Activated naive CD8-positive, alpha-beta T cell (primary cell): ENCODE results near the gene KCNH5.

Experiments used
- H3K27ac Mint-ChIP-seq: one replicate; pipeline ENCODE4 v1.8.0; 2021; ENCODE audit warnings: mixed read lengths
- H3K27me3 Mint-ChIP-seq: one replicate; pipeline ENCODE4 v1.8.0; 2021; ENCODE audit warnings: mixed read lengths
- H3K36me3 Mint-ChIP-seq: one replicate; pipeline ENCODE4 v1.8.0; 2021; ENCODE audit warnings: mixed read lengths
- H3K4me1 Mint-ChIP-seq: one replicate; pipeline ENCODE4 v1.8.0; 2021; ENCODE audit warnings: low read depth, mixed read lengths
- H3K4me3 Mint-ChIP-seq: one replicate; pipeline ENCODE4 v1.8.0; 2021; ENCODE audit warnings: mild to moderate bottlenecking, mixed read lengths
- H3K9me3 Mint-ChIP-seq: one replicate; pipeline ENCODE4 v1.8.0; 2021; ENCODE audit warnings: low read depth, mixed read lengths

Gene KCNH5, protein sequence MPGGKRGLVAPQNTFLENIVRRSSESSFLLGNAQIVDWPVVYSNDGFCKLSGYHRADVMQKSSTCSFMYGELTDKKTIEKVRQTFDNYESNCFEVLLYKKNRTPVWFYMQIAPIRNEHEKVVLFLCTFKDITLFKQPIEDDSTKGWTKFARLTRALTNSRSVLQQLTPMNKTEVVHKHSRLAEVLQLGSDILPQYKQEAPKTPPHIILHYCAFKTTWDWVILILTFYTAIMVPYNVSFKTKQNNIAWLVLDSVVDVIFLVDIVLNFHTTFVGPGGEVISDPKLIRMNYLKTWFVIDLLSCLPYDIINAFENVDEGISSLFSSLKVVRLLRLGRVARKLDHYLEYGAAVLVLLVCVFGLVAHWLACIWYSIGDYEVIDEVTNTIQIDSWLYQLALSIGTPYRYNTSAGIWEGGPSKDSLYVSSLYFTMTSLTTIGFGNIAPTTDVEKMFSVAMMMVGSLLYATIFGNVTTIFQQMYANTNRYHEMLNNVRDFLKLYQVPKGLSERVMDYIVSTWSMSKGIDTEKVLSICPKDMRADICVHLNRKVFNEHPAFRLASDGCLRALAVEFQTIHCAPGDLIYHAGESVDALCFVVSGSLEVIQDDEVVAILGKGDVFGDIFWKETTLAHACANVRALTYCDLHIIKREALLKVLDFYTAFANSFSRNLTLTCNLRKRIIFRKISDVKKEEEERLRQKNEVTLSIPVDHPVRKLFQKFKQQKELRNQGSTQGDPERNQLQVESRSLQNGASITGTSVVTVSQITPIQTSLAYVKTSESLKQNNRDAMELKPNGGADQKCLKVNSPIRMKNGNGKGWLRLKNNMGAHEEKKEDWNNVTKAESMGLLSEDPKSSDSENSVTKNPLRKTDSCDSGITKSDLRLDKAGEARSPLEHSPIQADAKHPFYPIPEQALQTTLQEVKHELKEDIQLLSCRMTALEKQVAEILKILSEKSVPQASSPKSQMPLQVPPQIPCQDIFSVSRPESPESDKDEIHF

DNA sequence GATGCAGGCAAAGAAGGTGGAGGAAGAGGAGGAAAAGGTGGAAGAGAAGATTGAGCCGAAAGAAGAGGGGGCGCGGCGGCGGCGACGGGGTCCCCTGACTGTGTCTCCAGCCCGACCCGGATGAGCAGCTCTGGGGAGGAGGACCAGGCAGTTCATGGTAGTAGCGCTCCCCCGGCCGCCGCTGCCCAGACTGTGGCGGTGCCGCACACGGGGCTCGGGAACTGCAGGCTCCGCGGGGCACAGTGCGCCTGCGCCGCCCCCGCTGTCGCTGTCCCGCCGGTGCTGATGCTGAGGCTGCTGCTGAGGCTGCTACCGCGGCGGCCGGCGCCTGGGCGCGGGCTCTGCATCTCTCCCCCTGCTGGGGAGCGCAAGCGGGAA, at the start of gene KCNH5:
Gene KCNH5 (minus strand): TSS at position 225 of the 378 bp plus-strand sequence. CDS start 272 bp downstream, outside the sequence.
- Mint-ChIP-seq H3K27ac (no peak within 1 kb of the TSS), H3K9me3 (no peaks in the 10 kb centered on the region), H3K4me1 (peaks cover 3% of the 10 kb centered on the region), H3K36me3 (no peaks in the 10 kb centered on the region), H3K4me3 (no peak within 1 kb of the TSS), H3K27me3 (peaks cover 21% of the 10 kb centered on the region)

DNA sequence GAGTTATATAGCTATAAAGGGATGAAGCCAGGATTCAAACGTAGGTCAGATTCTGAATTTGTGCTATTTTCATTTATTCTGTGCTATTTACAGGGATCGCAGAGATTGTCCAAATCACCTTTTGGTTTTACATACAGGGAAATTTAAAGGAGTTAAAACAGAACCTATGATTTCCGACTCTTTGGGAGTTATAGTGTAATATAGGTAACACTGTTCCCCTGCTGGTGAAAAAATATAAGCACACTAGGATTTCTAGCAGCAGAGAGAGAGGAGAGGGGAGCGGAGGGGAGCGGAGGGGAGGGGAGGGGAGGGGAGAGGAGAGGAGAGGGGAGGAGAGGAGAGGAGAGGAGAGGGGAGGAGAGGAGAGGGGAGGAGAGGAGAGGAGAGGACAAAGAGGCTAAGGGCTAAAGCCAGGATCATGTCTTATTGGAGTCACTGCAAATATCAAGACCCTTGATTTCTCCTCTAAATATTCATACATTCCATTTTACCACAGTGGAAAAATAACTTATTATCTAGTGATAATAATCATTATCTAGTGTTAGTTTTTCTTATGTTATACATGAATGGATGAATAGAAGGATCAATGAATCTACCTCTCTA, 46.2 kb upstream of the KCNH5 start:
- Mint-ChIP-seq H3K27ac (no peak overlapping the region), H3K4me1 (no peaks in the 10 kb centered on the region), H3K27me3 (no peaks in the 10 kb centered on the region), H3K4me3 (no peak overlapping the region), H3K36me3 (no peaks in the 10 kb centered on the region), H3K9me3 (peaks cover 5% of the 10 kb centered on the region)

DNA sequence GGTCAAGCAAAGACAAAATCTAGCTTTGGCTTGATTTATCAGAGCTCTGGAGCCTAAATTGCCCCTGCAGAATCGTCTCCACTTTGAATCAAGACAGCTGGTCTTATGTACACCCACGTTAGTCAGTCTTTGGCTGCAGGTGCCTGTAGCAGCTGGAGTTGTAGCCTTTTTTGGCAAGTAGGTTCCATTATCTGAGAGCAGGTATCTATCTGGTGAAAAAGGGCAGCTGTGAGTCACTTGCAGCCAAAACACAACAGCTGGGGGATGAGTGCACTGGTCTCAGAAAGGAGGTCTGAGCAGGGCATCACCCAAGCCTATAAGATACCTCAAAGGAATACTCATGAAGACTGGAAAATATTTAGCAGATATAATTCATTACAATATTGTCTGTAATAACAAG, 43.6 kb upstream of the KCNH5 start:
- H3K36me3 Mint-ChIP-seq = no peaks in the 10 kb centered on the region
- H3K9me3 Mint-ChIP-seq = no peaks in the 10 kb centered on the region
- H3K4me1 Mint-ChIP-seq = no peaks in the 10 kb centered on the region
- no peak overlapping the region for H3K4me3 Mint-ChIP-seq
- H3K27me3 Mint-ChIP-seq = no peaks in the 10 kb centered on the region
- H3K27ac Mint-ChIP-seq = no peak overlapping the region

DNA sequence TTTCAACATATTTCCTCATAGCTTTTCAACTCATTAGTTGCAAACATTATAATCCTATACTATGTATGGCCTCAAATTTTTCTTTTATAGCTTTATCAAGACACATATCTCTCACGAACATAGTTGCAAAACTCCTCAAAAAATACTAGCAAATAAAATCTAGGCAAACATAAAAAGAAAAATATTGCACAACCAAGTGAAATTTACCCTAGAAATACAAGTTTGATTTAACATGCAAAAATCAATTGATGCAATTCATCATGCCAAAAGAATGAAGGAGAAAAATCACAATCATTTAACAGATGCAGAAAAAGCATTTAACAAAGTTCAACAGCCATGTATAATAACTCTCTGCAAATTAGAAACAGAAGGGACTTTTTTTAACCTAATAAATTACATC, 33.3 kb upstream of the KCNH5 start:
- H3K9me3 Mint-ChIP-seq = no peaks in the 10 kb centered on the region
- peaks cover 4% of the 10 kb centered on the region for H3K27me3 Mint-ChIP-seq
- no peak overlapping the region for H3K27ac Mint-ChIP-seq
- H3K4me1 Mint-ChIP-seq = no peaks in the 10 kb centered on the region
- H3K36me3 Mint-ChIP-seq = no peaks in the 10 kb centered on the region
- H3K4me3 Mint-ChIP-seq = no peak overlapping the region

DNA sequence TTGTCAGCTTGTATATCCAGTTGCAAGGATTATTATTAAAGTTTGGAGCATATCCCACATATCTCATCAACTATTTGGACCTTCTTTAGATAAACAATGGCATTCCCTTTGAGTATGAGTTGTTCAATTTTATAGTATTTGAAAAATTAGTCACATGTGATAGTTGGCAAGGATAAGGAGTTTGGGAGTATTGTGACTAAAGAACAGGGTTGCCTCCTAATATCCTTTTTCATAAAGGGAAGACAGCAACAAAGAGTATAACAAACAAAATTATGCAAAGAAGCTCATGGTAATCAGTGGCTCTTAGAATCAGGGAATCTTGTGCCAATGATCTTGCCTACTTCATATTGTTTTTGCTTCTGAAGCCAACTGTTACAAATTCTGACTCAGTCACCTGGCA, 31.2 kb upstream of the KCNH5 start:
- Mint-ChIP-seq H3K27ac (no peak overlapping the region), H3K9me3 (no peaks in the 10 kb centered on the region), H3K4me1 (no peaks in the 10 kb centered on the region), H3K36me3 (no peaks in the 10 kb centered on the region), H3K27me3 (peaks cover 4% of the 10 kb centered on the region), H3K4me3 (no peak overlapping the region)

DNA sequence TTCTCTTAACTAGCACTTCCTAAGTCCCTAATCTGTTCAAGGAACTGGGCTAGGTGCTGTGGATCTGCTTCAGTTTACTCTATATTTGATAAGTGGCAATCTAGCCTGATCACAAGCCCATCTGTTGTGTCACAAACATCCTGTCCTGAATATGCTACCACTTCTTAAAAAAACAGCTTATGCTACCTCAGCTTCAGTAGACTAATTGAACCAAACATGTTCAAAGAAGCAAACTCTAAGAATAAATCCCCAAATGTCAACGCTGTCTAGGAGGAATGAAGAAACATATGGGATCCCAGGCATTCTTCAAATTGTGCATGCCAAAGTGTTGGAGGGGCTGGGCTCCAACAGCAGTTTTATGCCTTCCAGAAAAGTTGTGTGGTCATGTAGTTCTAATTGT, 10.4 kb upstream of the KCNH5 start:
- no peak overlapping the region for H3K27ac Mint-ChIP-seq
- no peaks in the 10 kb centered on the region for H3K36me3 Mint-ChIP-seq
- H3K4me3 Mint-ChIP-seq = no peak overlapping the region
- no peaks in the 10 kb centered on the region for H3K4me1 Mint-ChIP-seq
- H3K27me3 Mint-ChIP-seq = peaks cover 6% of the 10 kb centered on the region
- no peaks in the 10 kb centered on the region for H3K9me3 Mint-ChIP-seq

DNA sequence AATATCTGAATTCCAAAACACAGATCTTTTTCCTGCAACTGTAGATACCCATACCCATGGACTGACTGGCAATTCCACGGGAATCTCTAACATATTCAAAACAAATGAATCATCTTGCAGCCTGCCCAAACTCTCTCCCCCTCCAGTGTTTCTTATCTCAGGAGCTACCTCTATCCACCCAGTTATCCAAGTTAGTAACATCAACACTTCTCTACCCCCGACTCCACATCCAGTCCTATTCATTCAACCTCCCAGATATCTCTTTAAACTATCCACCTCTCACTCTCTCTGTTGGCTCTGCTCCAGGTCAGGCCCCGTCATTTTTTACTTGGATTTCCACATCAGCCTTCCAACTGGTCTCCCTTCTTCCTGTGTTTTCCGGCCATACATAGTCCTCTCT, 6.7 kb upstream of the KCNH5 start:
- Mint-ChIP-seq H3K4me1 (no peaks in the 10 kb centered on the region), H3K9me3 (no peaks in the 10 kb centered on the region), H3K27ac (no peak overlapping the region), H3K27me3 (peaks cover 14% of the 10 kb centered on the region), H3K36me3 (no peaks in the 10 kb centered on the region), H3K4me3 (no peak overlapping the region)

DNA sequence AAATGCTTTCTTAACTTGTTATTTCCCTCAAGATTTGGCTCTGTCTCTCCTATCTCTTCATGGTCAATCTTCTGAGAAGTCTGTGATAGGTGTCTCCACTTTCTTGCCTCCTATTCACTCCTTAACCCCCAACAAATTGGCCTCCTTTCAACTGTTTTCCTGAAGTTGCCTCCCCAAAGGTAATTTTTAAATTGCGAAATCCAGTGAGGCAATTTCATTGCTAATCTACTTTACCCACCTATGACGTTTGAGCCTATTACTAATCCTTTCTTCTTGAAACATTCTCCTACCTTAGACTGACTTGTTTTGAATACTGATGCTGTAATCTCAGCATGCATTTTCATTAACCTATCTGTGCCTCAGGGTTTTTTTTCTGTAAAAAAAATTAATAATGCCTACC, 6.0 kb upstream of the KCNH5 start:
- Mint-ChIP-seq H3K36me3 (no peaks in the 10 kb centered on the region), H3K27me3 (peaks cover 17% of the 10 kb centered on the region), H3K27ac (no peak overlapping the region), H3K4me1 (peaks cover under 1% of the 10 kb centered on the region), H3K4me3 (no peak overlapping the region), H3K9me3 (no peaks in the 10 kb centered on the region)

DNA sequence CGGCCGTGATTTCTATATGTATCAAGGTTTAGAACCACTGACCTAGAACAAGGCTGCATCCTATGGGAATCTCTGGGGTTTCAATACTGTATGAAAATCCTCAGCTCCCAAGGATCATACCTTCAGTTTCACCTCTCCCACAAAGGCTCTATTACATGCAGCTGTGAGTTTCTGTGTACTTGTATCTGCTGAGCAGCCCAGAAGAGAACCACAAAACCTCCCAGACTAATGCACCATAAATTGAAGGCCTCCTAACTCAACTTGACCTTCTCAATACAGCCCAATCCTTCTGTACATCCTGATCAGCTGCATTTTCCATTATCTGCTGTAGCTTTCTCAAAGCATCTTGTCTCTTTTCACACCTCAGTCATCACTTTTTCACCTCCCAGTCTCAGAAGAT, 5.4 kb upstream of the KCNH5 start:
- peaks cover 3% of the 10 kb centered on the region for H3K4me1 Mint-ChIP-seq
- no peak overlapping the region for H3K4me3 Mint-ChIP-seq
- peaks cover 20% of the 10 kb centered on the region for H3K27me3 Mint-ChIP-seq
- H3K9me3 Mint-ChIP-seq = no peaks in the 10 kb centered on the region
- no peak overlapping the region for H3K27ac Mint-ChIP-seq
- no peaks in the 10 kb centered on the region for H3K36me3 Mint-ChIP-seq

DNA sequence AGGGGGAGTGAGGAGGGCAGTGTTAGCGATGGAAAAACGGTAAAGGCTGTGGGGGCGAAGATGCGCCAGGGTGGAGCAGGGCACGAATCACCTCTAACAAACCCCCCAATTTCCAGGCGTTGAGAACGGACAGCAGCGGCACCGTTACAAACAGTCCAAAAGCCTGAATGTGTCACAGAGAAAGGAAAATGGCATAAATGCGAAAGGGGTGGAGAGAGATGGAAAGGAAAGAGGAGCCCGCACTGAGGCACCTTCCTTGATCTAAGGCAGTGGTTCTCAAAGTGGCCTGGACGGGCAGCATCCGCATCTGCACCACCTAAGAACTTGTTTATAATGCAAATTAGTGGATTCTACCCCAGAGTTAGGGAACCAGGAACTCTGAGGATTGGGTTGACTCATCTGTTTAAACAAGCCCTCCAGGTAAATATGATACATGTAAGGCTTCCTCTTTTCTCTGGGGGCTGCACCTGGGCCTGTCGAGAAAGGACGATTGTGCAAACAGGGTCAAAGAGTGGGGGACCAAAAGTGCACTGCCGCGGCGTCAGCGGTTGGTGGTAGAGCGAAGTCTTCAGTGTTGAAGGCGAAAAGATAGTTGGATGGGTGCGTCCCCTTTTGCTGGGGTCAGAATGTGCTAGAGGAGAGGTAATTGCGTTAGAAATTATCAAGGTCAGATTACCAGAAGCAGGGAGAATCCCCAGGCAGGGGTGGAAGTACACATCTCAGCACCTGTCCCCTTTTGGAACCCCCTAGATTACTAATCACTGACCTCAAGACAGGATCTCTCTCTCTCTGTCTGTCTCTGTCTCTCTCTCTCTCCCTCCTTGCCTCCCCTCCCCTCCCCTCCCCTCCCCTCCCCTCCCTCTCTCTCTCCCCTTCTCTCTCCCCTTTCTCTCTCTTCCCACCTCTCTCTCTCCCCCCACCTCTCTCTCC, 1.3 kb upstream of the KCNH5 start:
- Mint-ChIP-seq H3K27ac (no peak overlapping the region), H3K4me3 (no peak overlapping the region), H3K9me3 (no peaks in the 10 kb centered on the region), H3K4me1 (peaks cover 3% of the 10 kb centered on the region), H3K27me3 (peaks cover 21% of the 10 kb centered on the region), H3K36me3 (no peaks in the 10 kb centered on the region)

DNA sequence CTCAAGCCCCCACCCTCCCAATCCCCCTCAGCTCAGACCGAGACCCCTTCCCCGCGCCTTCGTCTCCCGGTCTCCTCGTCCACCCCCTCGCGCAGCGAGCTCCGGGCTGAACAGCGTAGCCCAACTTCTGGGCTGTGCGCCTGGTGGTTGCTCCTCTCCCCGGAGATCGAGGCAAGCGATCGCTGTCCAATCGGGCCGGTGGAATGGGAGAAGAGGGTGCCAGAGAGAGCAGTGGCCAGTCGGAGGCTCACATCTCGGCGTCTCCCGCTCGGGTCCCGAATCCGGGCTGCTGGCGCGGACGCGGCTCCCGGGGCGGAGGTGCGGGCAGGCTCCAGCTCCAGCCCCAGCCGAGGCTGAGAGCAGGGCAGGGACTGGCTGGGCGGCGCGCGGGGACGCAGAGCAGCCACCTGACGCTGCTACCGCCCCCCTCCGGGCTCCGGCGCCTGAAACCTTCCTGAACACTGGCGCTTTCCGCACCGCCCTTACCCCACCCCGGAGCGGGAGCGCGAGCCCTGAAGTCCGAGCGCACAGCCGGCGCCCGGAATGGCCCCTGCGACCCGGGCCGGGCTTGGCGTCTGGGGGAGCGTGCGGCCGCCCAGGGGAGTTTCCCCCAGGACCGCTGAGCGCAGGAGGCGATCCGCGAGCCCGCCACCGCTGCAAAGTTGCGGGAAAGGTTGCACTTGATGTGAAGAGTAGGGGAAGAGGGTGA, 508 bp upstream of the KCNH5 start:
- Mint-ChIP-seq H3K27me3 (peaks cover 21% of the 10 kb centered on the region), H3K4me1 (peaks cover 3% of the 10 kb centered on the region), H3K27ac (no peak overlapping the region), H3K9me3 (no peaks in the 10 kb centered on the region), H3K36me3 (no peaks in the 10 kb centered on the region), H3K4me3 (no peak overlapping the region)

DNA sequence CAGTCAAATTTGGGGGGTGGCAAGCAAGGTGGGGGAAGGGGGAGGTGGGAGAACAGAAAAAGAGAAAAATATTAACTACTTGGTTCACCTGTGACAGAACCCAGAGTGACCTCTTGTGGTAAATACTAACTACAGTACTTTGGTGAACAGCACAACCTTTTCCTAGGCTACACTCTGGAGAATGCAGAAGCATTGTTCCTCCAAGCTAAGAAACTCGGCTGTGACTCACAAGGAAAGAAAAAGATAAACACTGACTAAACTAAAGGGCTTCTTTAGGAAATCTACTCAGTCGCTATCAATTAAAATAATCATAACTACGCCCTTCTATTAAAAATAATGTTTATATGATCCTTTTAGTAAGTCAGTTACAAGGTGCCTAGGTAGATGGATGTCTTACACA, 5.4 kb downstream of the KCNH5 start:
- H3K27me3 Mint-ChIP-seq = peaks cover 4% of the 10 kb centered on the region
- H3K4me3 Mint-ChIP-seq = no peak overlapping the region
- H3K27ac Mint-ChIP-seq = no peak overlapping the region
- no peaks in the 10 kb centered on the region for H3K9me3 Mint-ChIP-seq
- no peaks in the 10 kb centered on the region for H3K4me1 Mint-ChIP-seq
- no peaks in the 10 kb centered on the region for H3K36me3 Mint-ChIP-seq

DNA sequence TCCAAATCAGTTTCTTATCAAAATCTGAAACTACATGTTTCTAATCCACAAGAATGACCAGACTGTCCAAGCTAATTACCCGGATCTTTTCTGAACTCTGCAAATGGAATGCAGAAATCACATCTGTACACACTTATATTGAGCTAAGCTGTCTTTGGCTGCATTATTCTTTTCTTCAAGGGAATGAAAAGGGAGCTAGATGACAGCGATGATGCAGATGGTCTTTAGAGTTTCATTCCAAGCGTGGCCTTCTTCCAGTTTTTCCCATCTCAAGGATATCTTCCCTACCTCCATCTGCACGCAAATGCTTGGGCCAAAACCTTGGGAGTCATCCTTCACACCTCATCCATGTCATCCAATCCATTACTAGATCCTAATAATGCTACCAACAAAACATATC, 12.6 kb downstream of the KCNH5 start:
- Mint-ChIP-seq H3K27ac (no peak overlapping the region), H3K36me3 (no peaks in the 10 kb centered on the region), H3K9me3 (no peaks in the 10 kb centered on the region)

DNA sequence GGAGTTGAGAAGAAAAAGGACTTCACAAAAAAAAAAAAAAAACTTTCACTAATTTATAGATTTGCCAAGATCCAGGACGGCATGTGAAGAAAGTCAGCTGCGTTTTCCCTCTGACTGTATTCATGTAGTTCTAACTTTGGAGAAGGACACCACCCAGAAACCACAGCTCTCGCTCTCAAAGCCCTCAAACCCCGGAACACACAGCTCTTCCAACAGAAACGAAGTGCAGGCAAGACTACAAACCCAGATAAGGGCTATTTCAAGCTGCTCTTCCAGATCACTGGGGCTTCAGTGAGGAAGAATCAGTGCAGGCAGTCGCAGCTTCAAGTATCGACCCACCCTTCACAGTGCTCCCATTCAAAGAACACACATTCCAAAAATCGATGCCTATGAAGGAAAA, 13.2 kb downstream of the KCNH5 start:
- Mint-ChIP-seq H3K27ac (no peak overlapping the region), H3K4me1 (no peaks in the 10 kb centered on the region), H3K4me3 (no peak overlapping the region), H3K27me3 (no peaks in the 10 kb centered on the region), H3K36me3 (no peaks in the 10 kb centered on the region), H3K9me3 (no peaks in the 10 kb centered on the region)

More for the DNA sequence above, 12.6 kb downstream of the KCNH5 start:
- no peaks in the 10 kb centered on the region for H3K4me1 Mint-ChIP-seq
- H3K4me3 Mint-ChIP-seq = no peak overlapping the region
- no peaks in the 10 kb centered on the region for H3K27me3 Mint-ChIP-seq
